Heart left ventricle (tissue), 16 donors: ENCODE data around the gene PHF20. TPM values are rescaled to one million over a fixed set of nuclear protein-coding genes. Genes with fewer than 3 reads are reported as not detected.

Experiments
- ATAC-seq, 4 donors: fragments of 200-7000 bp; cut with Tn5 transposase; one replicate each; pipeline ENCODE4 v1.9.1; 2020 to 2022; ENCODE audit warnings: moderate library complexity in 4 of 4, mild to moderate bottlenecking in 3 of 4, moderate number of reproducible peaks in 1 of 4
- DNase-seq, 5 donors: peaks; one replicate each; pipeline ENCODE4 v3.0.0-alpha.2; 2020
- H3K27ac ChIP-seq, 12 donors: fragments of 200-600 bp; sonication (generic) in 4 of 12; one replicate each; pipeline versions ENCODE4 v1.5.0 to v1.8.0; 2016 to 2022; ENCODE audit warnings: mild to moderate bottlenecking in 2 of 12
- H3K27me3 ChIP-seq, 9 donors: fragments of 200-600 bp; sonication (generic) in 2 of 9; one replicate each; pipeline versions ENCODE4 v1.5.1 to v1.8.0; 2016 to 2022; ENCODE audit warnings: mild to moderate bottlenecking in 3 of 9
- H3K36me3 ChIP-seq, 9 donors: fragments of 200-600 bp; sonication (generic) in 2 of 9; one replicate each; pipeline versions ENCODE4 v1.5.0 to v1.8.0; 2018 to 2022; ENCODE audit warnings: mild to moderate bottlenecking in 2 of 9
- H3K4me1 ChIP-seq, 12 donors: fragments of 200-600 bp; sonication (generic) in 4 of 12; one replicate each; pipeline versions ENCODE4 v1.5.0 to v1.8.0; 2016 to 2022; ENCODE audit warnings: mild to moderate bottlenecking in 3 of 12
- H3K4me3 ChIP-seq, 12 donors: fragments of 200-600 bp; sonication (generic) in 4 of 12; one replicate each; pipeline versions ENCODE4 v1.5.0 to v1.8.0; 2017 to 2022; ENCODE audit warnings: mild to moderate bottlenecking in 9 of 12, moderate library complexity in 4 of 12
- H3K9me3 ChIP-seq, 12 donors: fragments of 200-600 bp; sonication (generic) in 4 of 12; one replicate each; pipeline versions ENCODE4 v1.5.0 to v1.8.0; 2016 to 2022; ENCODE audit warnings: mild to moderate bottlenecking in 1 of 12
- CTCF ChIP-seq, 12 donors: fragments of 200-600 bp; sonication (generic) in 4 of 12; IDR thresholded peaks; one replicate each; pipeline versions ENCODE4 v1.5.0 to v1.8.0; 2018 to 2022; ENCODE audit warnings: antibody characterized with exemption in 12 of 12, mild to moderate bottlenecking in 5 of 12
- POLR2A ChIP-seq, 2 donors: fragments of 450-650 bp; IDR thresholded peaks; one replicate each; pipeline ENCODE4 v1.6.1; 2017; ENCODE audit warnings: antibody characterized with exemption in 2 of 2, mild to moderate bottlenecking in 2 of 2, moderate library complexity in 2 of 2
- WGBS, 4 donors: extraction: QIAGEN DNeasy Blood & Tissue Kit in 2 of 4; methylation state at CpG; one replicate each; pipeline versions ENCODE4 v1.1.5 to v1.1.7; 2013 to 2018; 5-methylcytosine and 5-hydroxymethylcytosine counted together
- intact Hi-C, 10 donors: fragments of 100-400 bp; cut with DNase I; formaldehyde crosslinking; loops; one replicate each; pipeline versions ENCODE4 v1.11.1 to v1.14.2; 2022
- polyA plus RNA-seq, 2 donors: library from polyadenylated mRNA; stranded (reverse); fragments of 200-250 nt; gene quantifications; one replicate each; pipeline ENCODE4 v1.2.3, GENCODE V29; 2013
- total RNA-seq, 9 donors: library from RNA; depleted of rRNA in 2 of 9; stranded (reverse); fragments of >200 nt in 2 of 9; fragmentation: NEBNext Ultra II Directional in 3 of 9; extraction: Animal tissue kit (Norgen Biotek cat#: 25700) in 3 of 9; gene quantifications; one replicate each; pipeline versions ENCODE4 v1.1.0 to v1.2.4, GENCODE V29; 2016 to 2023
- donor health status: ischemic (EF 13 %, LVEDD 7.1; RV severe dilation, severe dysfunction).
- donor health status: healthy with polysubstance abuse.
- donor health status: DM: no; HTN: yes; CAD: no.
- donor health status: DM: no; HTN: no; CAD: no.
- donor health status: ischemic (EF 25% LVEDD 6.9; RV normal size, moderate dysfunction).
- donor health status: ischemic (EF 25% LVEDD 5.7; RV mildly dilated, moderate dysfunction).
- donor health status: healthy.
- donor health status: DM: yes; HTN: yes; CAD: no.
- donor health status: ischemic (EF 35%, LVEDD 5.7; RV mildly dilated, moderate dysfunction).
- donor health status: nonischemic (EF 11% LVEDD 7.7; RV severe dilation, severe dysfunction).
- donor health status: DM: yes; HTN: yes; CAD: no.
- donor health status: PGD.
- donor health status: ischemic (EF 29% LVEDD 5.4; RV normal size, mild dysfunction).
- donor health status: nonischemic (EF 23%, LVEDD 6.1; RV moderate dilation, normal function).

PHF20 gene
- total and polyA plus RNA-seq, 11 donors: 25.8 to 48.9 (median 36.5) TPM

GRCh38 chr20:35907017-35907701, 135.3 kb downstream of the PHF20 start:
- H3K9me3 ChIP-seq: no peaks in the 10 kb centered on the region

GRCh38 chr20:35908007-35908406, 136.2 kb downstream of the PHF20 start:
- DNase-seq: no peak
- H3K36me3 ChIP-seq: peaks cover 0 to 34% (median 9%) of the 10 kb centered on the region in 9 donors
- H3K9me3 ChIP-seq: no peaks in the 10 kb centered on the region
- peak in 3 of 4 donors; percentile 5 to 14 (median 14) for ATAC-seq
- no peak for TF ChIP-seq POLR2A (IDR thresholded peaks at IDR 0.05)
- no peak for TF ChIP-seq CTCF (IDR thresholded peaks at IDR 0.05)
- H3K27me3 ChIP-seq: no peaks in the 10 kb centered on the region
- H3K4me3 ChIP-seq: no peak overlapping the region
- peak overlapping the region in 4 of 12 donors; percentile 33 to 57 (median 48) for H3K27ac ChIP-seq
- intact Hi-C loops: no loop called here
- H3K4me1 ChIP-seq: peaks cover 0 to 38% (median 13%) of the 10 kb centered on the region in 12 donors

More at GRCh38 chr20:35907017-35907701, 135.3 kb downstream of the PHF20 start:
- DNase-seq (peak in 4 of 5 donors; percentile 59 to 86 (median 70)), ATAC-seq (peak; percentile 95 to 97 (median 96))
- WGBS, 4 donors: 40 to 52% (median 51%) methylated on average over 6 to 7 of the region's 7 CpGs
- Histone ChIP-seq H3K4me1 (peaks cover 0 to 41% (median 14%) of the 10 kb centered on the region in 12 donors), H3K27ac (peak overlapping the region in 8 of 12 donors; percentile 2 to 68 (median 34)), H3K36me3 (peaks cover 0 to 25% (median 6%) of the 10 kb centered on the region in 9 donors), H3K4me3 (no peak overlapping the region), H3K27me3 (no peaks in the 10 kb centered on the region)
- intact Hi-C loops: no loop called here
- TF ChIP-seq CTCF (IDR thresholded peaks at IDR 0.05) (no peak), POLR2A (IDR thresholded peaks at IDR 0.05) (no peak)

- WGBS, 4 donors: 91 to 96% (median 93%) methylated on average over 1 of the region's 1 CpG
- DNase-seq (no peak), ATAC-seq (no peak)
- H3K4me1 ChIP-seq: peaks cover 0 to 33% (median 12%) of the 10 kb centered on the region in 12 donors
- no peak for TF ChIP-seq CTCF (IDR thresholded peaks at IDR 0.05)
- no peak for TF ChIP-seq POLR2A (IDR thresholded peaks at IDR 0.05)
- no peaks in the 10 kb centered on the region for H3K27me3 ChIP-seq
- intact Hi-C loops: no loop called here
- H3K9me3 ChIP-seq: no peaks in the 10 kb centered on the region
- no peak overlapping the region for H3K27ac ChIP-seq
- peaks cover 0 to 41% (median 21%) of the 10 kb centered on the region in 9 donors for H3K36me3 ChIP-seq
- no peak overlapping the region for H3K4me3 ChIP-seq
Observed at GRCh38 chr20:35909176-35909575, 137.4 kb downstream of the PHF20 start.

GRCh38 chr20:35909796-35910195, 138.0 kb downstream of the PHF20 start:
- DNase-seq: no peak
- Histone ChIP-seq H3K36me3 (peaks cover 0 to 47% (median 27%) of the 10 kb centered on the region in 9 donors), H3K4me3 (no peak overlapping the region), H3K27me3 (no peaks in the 10 kb centered on the region), H3K9me3 (no peaks in the 10 kb centered on the region), H3K27ac (no peak overlapping the region), H3K4me1 (peaks cover 0 to 33% (median 12%) of the 10 kb centered on the region in 12 donors)
- no peak for TF ChIP-seq CTCF (IDR thresholded peaks at IDR 0.05)
- WGBS, 4 donors: 97 to 100% (median 100%) methylated on average over 1 of the region's 1 CpG
- intact Hi-C loops: no loop called here
- no peak for ATAC-seq
